ENCODE data around the gene SLF2. TPM values are rescaled to one million over a fixed set of nuclear protein-coding genes. Genes with fewer than 3 reads are reported as not detected.

SLF2 gene
- total RNA-seq, 2 donors from 2014 or later = 14.6 to 41.6 TPM

- DNase-seq (ENCODE audit: low spot score) (no peak), ATAC-seq (ENCODE audit: insufficient number of reproducible peaks, low FRiP score, low read depth) (no peak)
- no peak for TF ChIP-seq CTCF (IDR thresholded peaks at IDR 0.05)
- Histone ChIP-seq H3K4me1 (ENCODE audit: control insufficient read depth in 1 of 2, low read depth in 2 of 2) (peaks cover 8 to 15% of the 10 kb centered on the region in 2 donors), H3K36me3 (peaks cover 1% of the 10 kb centered on the region), H3K27ac (no peak overlapping the region), H3K4me3 (no peak overlapping the region), H3K27me3 (replicated peaks; ENCODE audit: insufficient read depth) (no peaks in the 10 kb centered on the region), H3K9me3 (no peaks in the 10 kb centered on the region)
These were observed 54.1 kb downstream of the SLF2 start for GRCh38 chr10:100966887-100967286.

- ATAC-seq (ENCODE audit: insufficient number of reproducible peaks, low FRiP score, low read depth) = no peak
- H3K36me3 ChIP-seq = no peaks in the 10 kb centered on the region
- no peak overlapping the region for H3K4me3 ChIP-seq
- H3K27ac ChIP-seq = no peak overlapping the region
- DNase-seq (ENCODE audit: low spot score) = no peak
- peaks cover 8 to 15% of the 10 kb centered on the region in 2 donors for H3K4me1 ChIP-seq (ENCODE audit: control insufficient read depth in 1 of 2, low read depth in 2 of 2)
- TF ChIP-seq CTCF (IDR thresholded peaks at IDR 0.05) = no peak
- no peaks in the 10 kb centered on the region for H3K27me3 ChIP-seq (replicated peaks; ENCODE audit: insufficient read depth)
- no peaks in the 10 kb centered on the region for H3K9me3 ChIP-seq
These were observed 54.6 kb downstream of the SLF2 start for GRCh38 chr10:100967332-100967731.

- no peak overlapping the region for H3K4me3 ChIP-seq
- DNase-seq (ENCODE audit: low spot score) = no peak
- no peak for TF ChIP-seq CTCF (IDR thresholded peaks at IDR 0.05)
- no peak for ATAC-seq (ENCODE audit: insufficient number of reproducible peaks, low FRiP score, low read depth)
- no peaks in the 10 kb centered on the region for H3K36me3 ChIP-seq
- H3K27me3 ChIP-seq (replicated peaks; ENCODE audit: insufficient read depth) = no peaks in the 10 kb centered on the region
- H3K4me1 ChIP-seq (ENCODE audit: control insufficient read depth in 1 of 2, low read depth in 2 of 2) = peaks cover 8 to 15% of the 10 kb centered on the region in 2 donors
- H3K9me3 ChIP-seq = no peaks in the 10 kb centered on the region
- no peak overlapping the region for H3K27ac ChIP-seq
These were observed 55.4 kb downstream of the SLF2 start for GRCh38 chr10:100968062-100968736.

GRCh38 chr10:100968863-100969186, 56.1 kb downstream of the SLF2 start:
- peaks cover 8 to 15% of the 10 kb centered on the region in 2 donors for H3K4me1 ChIP-seq (ENCODE audit: control insufficient read depth in 1 of 2, low read depth in 2 of 2)
- no peaks in the 10 kb centered on the region for H3K27me3 ChIP-seq (replicated peaks; ENCODE audit: insufficient read depth)
- no peaks in the 10 kb centered on the region for H3K36me3 ChIP-seq
- no peak overlapping the region for H3K27ac ChIP-seq
- ATAC-seq (ENCODE audit: insufficient number of reproducible peaks, low FRiP score, low read depth) = no peak
- no peak for DNase-seq (ENCODE audit: low spot score)
- no peaks in the 10 kb centered on the region for H3K9me3 ChIP-seq
- H3K4me3 ChIP-seq = peak overlapping the region; percentile 81
- TF ChIP-seq CTCF (IDR thresholded peaks at IDR 0.05) = no peak

- TF ChIP-seq CTCF (IDR thresholded peaks at IDR 0.05) = peak; percentile 85
- peaks cover 8 to 15% of the 10 kb centered on the region in 2 donors for H3K4me1 ChIP-seq (ENCODE audit: control insufficient read depth in 1 of 2, low read depth in 2 of 2)
- ATAC-seq (ENCODE audit: insufficient number of reproducible peaks, low FRiP score, low read depth) (no peak), DNase-seq (ENCODE audit: low spot score) (no peak)
- peak within 1 kb of the TSS; percentile 81 for H3K4me3 ChIP-seq
- H3K36me3 ChIP-seq = no peaks in the 10 kb centered on the region
- no peaks in the 10 kb centered on the region for H3K9me3 ChIP-seq
- H3K27me3 ChIP-seq (replicated peaks; ENCODE audit: insufficient read depth) = no peaks in the 10 kb centered on the region
- H3K27ac ChIP-seq = no peak within 1 kb of the TSS
These were observed 56.7 kb downstream of the SLF2 start, which contains the start of gene SEMA4G for GRCh38 chr10:100969187-100970075. TSS of gene SEMA4G (plus strand) at chr10:100969504. CDS start at chr10:100972913, 3,409 bp downstream.
